Stimulated activated naive CD4-positive, alpha-beta T cell treated with Interleukin-2 at 50 U/mL for 16 hours (primary cell): ENCODE results near the gene PIK3AP1.

Experiments used
- DNase-seq: peaks from one replicate; lab custom pipeline; 2025; lab: John Stamatoyannopoulos, UW

PIK3AP1 gene

DNA sequence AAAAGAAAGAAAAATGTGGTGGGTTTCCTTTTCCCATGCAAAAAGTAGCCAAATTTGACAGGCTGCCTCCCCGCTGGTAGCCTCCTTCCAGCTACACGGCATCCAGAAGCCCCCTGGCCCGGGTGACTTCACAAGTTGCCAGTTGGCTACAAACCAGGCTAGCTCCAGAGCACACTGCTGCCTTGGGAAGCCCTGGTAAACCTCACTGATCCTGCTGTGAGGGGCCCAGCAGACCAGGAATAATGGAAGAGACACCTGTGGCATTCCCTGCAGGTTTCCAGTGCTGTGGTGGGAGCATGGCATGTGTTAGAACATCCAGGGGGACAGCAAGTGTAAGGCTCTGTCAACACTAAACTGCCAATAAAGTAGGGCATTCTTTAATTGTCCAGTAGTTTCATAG lies 77.8 kb downstream of the PIK3AP1 start:
- no peak for DNase-seq

DNA sequence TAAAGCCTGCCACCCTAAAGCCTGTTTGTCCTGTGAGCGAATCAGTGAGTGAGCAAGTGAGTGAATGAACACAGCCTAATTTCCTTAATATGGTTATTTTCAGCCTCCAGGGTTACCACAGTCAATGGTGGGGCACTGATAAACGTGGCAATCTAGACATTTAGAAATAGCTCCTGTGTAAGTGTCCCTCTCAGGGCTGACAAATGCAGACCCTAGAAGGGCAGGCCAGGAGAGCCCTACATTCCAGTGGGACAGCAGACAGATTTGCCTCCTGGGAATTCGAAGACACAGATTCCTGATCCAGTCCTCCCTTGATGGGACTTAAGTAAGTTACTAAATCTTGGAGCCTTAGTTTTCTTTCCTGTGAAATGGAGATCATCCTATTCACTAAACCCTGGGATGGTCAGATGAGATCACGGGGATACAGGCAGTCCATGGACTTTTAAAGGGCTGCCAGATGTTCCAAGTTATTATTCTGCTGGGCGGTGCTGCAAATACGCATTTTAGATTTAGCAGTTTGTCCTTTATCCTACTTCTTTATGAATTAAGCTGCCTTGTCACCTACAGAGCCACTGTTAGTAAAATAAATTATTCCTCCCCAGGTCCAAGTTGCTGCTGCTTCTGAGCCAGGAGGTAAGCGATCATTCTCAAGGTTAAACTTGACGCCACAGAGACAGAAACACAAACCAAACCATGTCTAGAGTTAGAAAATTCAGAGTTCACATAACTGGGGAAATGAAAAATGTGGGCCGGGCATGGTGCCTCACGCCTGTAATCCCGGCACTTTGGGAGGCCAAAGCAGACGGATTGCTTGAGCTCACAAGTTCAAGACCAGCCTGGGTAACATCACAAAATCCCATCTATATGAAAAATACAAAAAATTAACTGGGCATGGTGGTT lies 78.7 kb downstream of the PIK3AP1 start:
- no peak for DNase-seq

- no peak for DNase-seq
Measured at GRCh38 chr10:96639899-96640298, 80.4 kb downstream of the PIK3AP1 start.

DNA sequence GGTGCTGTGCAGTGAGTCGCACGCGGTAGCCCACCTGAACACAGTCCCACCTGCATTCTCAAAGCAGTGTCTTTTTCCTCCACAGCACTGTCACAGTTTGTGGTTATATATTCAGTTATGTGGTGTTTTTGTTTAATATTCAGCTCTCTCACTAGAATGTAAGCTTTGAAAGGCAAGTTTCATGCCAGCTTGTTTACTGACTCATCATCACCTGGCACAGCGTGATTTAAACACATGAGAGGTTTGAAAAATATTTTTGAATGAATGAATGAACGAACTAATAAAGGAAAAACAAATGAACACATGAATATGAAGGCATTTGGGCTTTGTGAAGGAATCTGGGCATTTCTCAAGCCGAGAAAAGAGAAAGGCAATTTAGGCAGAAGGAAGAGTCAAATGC lies 81.6 kb downstream of the PIK3AP1 start:
- no peak for DNase-seq

DNA sequence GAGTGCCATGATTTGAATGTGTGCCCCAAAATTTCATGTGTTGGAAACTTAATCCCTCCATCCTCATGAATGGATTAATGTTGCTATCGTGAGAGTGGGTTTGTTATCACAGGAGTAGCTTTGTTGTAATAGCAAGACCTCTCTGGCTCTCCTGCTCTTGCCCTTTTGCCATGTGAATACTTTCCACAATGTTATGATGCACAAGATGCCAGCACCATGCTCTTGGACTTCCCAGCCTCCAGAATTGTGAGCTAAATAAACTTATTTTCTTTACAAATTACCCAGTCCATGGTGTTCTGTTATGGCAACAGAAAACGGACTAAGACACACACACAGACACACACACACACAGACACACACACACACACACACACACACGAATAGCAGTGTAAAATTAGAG lies 82.2 kb downstream of the PIK3AP1 start:
- DNase-seq: no peak

- no peak for DNase-seq
Measured at GRCh38 chr10:96637709-96638108, 82.6 kb downstream of the PIK3AP1 start.

- DNase-seq: no peak
Measured at GRCh38 chr10:96636551-96636950, 83.8 kb downstream of the PIK3AP1 start.

DNA sequence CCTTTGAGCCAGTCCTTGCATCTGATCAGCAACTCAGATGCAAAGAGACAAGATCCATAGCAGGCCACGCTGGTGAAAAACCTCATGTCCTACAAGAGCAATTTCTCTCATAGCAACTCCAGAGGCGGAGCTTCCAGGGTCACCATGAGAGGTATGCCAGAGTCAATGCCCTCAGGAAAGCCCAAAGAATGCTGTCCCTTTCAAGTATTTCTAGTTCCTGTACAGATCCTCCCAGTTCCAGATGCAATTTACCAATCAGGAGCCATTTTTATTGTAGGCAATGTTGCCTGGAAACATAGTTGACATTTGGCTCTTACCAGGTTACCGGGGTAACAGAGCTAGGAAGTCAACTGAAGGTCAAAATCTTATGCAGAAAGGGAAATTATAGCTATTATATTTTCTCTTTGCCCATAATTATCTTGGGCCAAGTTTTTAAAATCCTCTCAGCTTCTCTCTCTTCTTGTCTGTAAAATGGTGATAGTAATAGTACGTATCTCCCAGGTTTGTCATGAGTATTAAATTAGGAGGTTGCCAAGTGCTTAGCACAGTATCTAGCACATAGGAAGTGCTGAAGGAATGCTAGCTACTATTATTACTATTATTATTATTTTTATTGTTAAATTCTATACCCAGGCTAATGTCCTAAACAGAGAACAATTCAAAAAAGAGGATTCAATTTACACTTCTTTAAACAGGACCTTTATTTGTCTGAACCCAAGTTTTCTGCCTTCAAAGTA lies 87.2 kb downstream of the PIK3AP1 start:
- no peak for DNase-seq

DNA sequence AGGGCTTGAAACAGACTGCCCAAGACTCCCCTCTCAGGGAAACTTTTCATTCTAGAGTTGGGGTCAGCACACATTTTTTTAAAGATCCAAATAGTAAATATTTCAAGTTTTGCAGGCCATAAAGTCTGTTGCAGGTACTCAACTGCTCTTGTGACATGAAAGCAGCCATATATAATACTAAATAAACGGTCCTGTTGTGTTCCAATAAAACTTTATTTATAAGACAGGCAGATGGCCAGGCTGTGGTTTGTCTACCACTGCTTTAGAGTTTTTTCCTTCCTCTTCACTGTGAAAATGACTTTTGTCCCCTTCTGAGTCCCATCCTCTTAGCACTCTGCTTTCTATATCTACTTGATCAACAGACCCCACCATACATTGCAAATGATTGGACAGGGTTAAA lies 93.0 kb downstream of the PIK3AP1 start:
- DNase-seq: no peak

DNA sequence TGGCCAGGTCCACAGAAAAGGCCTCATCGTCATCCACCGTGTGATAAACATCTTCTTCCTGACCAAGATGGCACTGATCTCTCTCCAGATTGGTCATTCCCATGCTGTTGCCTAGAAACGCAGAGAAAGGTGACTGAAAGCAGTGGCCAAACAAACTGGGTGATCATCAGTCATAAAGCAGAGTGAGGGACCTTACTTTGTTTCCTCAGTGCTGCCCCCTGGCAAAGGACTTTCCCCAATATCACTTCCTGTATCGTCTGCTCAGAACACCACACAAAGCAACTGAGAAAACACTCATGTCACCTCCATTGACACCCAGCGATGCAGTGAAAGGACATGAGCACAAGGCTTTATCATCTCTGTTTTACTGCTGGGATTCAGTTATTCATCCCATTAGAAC lies 93.5 kb downstream of the PIK3AP1 start:
- DNase-seq: no peak

DNA sequence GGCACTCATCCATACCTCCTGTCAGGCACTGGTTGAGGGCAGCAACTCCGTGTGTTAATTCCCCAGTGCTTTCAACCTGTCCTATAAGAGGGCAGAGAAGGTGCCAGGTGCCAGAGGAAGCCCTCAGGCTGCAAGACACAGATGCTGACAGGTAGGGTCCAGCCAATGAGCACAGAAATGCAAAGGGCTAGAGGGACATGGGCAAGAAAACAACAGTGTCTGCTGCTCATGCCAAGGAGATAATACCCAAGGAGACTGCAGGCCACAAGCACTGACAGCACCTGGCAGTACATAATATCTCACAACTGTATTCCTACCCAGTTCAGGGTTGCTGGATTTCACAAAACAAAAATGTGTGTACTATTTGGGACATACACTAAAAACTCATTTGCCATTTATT lies 95.1 kb downstream of the PIK3AP1 start:
- DNase-seq: no peak

DNA sequence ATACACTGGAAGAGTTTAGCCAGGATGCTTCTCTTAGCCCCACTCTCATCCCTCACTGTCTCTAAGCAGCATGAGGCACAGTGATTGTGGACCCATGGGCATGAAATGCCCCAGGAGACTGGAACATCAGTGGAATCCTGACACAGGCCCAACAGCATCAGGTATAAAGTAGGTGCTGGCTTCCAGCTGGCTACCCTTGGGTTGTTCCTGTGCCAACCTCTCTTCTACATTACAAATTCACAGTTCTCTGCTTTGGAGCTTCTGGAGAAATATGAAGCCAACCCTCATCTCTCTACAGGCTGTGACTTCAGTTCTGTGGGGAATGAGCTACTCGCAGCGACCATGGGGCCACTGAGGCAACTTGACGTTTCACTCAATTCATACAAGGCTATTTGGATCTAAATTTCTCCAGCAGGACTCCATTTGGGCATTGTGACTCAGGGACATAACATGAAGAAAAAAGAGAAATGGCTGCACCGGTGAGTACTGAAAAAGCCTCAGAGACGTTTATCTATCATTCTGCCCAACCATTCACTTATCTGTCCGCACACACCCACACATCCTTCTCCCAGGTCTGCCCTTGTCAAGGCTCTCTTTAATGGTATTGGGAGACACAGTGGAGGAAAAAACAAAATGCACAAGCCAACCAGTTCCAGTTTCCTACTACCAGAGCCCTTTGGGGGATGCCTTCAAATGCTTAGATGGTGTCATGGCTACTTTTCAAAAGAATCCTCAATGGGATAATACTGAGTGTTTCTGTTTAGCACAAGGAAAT lies 98.1 kb downstream of the PIK3AP1 start:
- no peak for DNase-seq

DNA sequence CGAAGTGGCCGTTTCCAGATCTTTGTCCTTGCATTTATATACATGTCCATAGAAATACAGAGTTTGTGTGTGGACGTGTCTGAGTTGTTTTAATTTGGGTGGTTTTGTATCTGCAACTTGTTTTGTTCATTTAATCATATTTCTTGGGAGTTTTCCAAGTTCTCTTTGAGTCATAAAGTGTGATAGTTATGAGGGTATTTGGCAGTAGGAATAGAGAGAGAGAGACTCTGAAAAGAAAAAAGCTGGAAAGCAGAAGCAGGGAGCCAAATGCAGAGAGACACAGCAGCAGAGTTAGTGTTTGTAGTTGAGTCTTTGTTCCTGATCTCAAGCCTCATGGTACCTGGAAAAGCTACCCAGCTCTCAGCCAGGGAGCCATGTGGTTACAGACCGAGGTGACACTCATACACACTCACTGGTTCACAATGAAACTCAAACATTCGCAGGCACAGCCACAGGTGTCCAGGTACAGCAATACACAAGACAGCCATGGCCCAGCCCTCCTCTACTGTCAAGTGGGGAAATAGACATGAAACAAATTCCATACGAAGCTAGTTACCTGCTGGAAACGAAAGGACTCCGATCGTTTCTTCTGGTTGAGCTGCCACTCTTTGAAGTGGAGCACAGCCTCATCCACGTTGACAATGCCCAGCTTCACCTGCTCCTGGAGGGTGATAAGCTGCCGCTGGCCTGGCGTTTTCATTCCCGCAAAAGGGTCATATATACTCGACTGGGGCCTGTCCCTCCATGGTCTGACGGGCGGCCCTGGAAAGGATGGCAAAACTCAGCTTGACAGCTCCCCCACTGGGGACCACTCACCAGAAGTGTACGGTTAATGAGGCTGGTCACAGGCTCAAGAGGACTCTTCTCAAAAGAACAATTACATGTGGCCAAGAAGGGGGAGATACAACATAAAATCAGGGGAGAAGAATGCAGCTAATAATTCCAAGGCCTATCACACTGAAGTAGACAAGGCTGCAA lies 100.2 kb downstream of the PIK3AP1 start:
- DNase-seq: no peak

- no peak for DNase-seq
Measured at GRCh38 chr10:96619120-96619519, 101.2 kb downstream of the PIK3AP1 start.

GRCh38 chr10:96618653-96619052 lies 101.7 kb downstream of the PIK3AP1 start:
- DNase-seq: no peak

GRCh38 chr10:96616961-96617360 lies 103.4 kb downstream of the PIK3AP1 start:
- DNase-seq: no peak

DNA sequence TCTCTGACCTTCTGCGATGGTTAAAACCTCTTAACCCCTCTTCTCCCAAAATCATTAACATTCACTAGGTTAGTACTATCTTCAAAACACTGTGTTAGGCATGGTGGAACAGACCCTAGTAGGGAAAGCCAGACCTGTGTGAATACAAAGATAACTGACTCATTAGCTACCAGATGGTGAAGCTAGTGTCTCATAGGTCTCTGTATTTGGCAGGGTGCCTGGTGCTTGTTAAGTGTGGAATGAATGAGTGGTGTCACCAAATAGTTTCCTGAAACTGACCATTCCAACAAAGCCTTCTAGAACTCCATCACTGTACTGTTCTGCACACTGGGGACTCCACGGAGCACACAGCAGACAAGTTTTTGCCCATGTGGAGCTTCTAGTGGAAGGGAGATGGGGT lies 105.8 kb downstream of the PIK3AP1 start:
- no peak for DNase-seq

GRCh38 chr10:96613576-96613975 lies 106.7 kb downstream of the PIK3AP1 start:
- DNase-seq: no peak

DNA sequence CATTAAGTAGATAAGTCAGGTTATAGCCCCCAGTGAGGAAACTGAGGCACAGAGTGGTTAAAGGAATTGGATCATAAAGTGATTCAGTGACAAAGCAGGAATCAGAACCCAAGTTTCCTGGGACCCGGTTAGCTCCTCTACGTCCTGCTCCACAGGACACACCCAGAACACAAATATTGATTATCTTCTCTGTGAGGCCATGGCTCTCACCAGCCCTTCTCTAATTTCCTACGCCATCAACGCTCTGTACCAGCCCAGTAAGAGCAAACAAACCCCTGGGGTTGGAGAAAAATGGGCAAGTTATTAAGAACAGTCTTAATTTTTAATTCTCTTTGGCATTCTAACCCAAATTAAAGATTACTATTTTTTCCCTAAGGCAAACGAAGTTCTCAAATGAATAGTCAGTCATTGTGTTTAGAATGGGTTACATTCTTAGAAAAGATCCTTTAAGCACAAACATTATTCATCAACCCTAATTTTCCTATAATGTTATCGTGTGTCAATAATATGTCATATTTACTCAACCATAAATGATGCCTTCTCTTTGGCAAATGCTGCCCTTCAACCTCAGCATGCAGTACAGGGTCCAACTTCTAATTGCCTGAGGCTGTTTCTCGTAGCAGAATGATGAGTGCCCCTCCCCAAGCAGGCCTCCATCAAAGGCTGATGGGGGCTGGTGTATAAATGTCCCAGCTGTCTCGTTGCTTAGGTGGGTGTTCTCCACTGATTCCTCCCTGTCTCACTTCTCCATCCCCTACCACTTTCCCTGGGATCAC lies 108.1 kb downstream of the PIK3AP1 start:
- DNase-seq: no peak

- no peak for DNase-seq
Measured at GRCh38 chr10:96610817-96611216, 109.5 kb downstream of the PIK3AP1 start.

DNA sequence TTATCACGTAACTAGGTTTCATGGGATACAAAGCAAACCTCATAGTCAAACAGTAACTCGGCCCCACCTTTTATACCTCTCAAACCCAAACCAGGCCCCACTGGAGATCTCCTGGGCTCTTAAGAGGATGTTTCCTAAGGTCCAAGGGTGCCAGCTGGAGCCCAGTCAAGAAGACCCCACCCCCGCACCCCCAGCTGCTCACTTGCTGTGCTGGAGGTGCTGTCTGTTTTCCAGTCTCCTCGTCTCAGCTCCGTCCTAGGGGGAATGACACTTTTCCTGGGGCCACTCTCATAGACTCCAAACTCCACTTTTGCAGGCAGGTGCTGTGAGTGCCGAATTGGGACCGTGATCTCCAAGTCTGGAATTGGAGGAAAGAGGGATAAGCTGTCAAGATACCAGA lies 110.8 kb downstream of the PIK3AP1 start:
- DNase-seq: no peak
